ENCODE measurements around the gene SLC22A12.

The SLC22A12 gene

DNA sequence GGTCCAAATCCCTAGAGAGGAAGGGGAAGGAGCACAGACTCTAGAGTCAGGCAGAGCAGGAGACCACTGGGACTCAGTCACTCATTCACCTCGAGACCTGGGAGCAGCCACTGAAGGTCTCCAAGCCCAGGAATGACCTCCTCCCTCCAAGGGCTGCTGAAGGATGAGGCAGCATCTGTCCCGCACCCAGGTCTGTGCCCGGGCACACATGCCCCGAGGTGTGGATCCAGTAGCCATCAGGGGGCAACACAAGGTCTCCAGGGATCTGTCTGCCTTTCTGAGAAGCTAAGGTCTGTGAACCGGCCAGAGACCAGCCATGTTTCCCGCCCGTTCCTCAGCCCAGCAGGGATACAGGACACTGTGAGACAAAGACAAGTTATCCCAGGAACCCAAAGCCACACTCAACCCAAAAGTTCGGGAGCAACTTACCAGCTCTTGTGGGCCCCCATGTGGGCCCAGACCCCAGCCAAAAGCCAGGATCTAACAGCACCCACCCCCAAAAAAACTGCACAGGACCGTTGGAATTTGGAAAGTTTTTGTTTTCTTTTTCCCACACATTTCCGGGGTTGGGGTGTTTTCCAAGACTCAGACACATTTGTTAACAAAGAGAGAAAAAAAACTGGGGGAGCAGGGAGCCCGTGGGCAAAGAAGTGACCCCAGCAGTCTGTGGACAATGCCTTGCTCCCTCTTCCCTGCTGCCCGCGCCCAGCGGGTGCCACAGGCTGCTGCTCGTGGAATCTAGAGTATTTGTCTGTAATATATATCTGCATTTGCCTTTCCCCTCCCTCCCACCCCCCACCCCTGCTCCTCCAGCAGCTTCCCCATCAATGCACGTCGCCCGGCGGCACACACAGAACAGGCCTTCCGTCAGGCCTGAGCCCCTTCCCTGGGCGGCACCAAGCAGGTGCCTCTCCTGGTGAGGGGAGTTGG, 14.9 kb downstream of the SLC22A12 start:
- no peak for FAIRE-seq

DNA sequence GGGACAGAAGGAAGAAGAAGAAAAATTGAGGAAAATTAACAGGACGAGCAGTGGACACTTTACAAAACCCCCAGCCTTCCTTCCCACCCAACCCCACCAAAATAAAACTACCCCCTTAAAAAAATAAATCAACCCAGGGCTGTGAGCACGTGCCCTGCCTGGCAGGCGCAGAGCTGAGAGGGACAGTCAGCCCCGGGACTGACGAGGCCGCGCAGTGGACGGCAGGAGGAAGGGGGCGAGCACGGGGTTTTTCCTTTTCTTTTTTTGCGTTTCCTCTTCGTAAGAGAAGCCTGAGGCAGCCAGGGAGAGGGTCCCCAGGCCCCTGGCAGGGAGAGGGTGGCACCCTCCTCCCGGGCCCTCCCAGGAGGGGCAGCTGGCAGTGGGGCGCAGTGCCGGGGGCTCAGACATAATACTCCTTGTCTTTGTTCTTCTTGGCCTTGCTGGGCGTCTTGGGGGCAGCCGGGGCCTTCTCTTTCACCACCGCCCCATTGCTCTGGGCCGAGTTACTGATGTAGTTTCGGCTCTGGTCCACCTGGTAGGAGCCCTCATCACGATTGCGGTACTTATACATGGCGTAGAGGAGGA, 15.9 kb downstream of the SLC22A12 start:
- FAIRE-seq: no peak

DNA sequence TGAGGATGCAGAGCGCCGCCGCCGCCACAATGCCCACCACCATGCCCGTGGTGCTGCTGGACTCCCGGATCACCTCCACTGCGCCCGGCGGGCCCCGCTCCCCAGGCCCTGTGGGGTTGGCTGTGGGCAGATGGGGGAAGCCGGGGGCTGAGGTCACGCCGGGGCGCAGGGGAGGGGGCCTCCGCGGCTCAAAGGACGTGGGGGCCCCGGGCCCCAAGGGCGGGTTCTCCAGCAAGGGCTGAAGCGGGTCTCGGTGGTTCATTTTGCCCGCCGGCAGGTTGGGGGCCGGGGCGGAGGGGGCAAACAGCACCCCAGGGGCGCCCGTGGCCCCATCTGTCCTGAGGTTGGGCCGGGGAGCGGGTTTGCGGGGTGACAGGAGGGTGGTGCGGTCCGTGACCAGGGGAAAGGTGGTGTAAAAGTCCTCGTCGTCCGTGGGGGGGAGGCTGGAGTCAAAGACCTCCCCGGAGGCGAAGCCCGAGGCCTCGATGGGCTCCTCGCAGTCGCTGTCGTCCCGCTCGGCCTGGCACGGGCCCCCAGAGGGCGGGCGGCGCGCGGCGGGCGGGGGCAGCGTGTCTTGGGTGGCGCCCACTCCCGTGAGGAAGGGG, 16.5 kb downstream of the SLC22A12 start:
- FAIRE-seq: no peak

DNA sequence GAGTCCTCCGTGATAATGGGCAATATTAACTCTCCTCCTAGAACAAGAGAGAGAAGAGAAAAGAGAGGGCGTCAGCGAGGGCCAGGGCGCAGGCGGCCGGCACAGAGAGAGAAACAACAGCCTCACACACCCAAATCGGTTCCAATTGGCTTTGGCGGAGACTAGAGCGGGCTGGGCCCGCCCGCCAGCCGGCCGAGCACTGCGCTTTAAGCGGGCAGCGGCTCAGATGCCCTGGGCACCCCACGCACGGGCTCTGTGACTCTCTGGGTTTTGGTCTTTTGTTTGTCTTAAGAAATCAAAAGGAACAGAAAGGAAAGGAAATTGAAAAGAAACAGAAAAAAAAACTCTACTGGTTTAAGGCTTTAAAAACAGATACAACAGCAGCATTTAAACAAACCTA, 17.0 kb downstream of the SLC22A12 start:
- FAIRE-seq: no peak

DNA sequence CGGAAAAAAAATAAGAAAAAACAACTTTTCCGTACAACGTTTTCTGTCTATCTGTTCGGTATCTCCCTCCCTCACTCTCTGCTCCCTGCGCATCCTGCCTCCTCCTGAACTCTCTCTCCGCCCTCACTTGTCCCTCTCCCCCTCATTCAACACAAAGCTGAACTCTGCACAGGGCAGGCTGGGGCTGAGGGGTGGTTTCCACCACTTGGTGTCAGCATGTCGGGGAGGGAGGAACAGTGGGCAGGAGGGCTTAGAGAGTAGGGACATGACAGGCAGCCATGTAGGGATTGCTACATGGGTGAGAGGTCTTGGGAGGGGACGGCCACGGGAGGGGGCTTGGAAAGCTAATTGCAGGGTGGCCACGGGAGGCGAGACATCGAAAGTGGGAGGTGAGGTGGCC, 17.6 kb downstream of the SLC22A12 start:
- no peak for FAIRE-seq

DNA sequence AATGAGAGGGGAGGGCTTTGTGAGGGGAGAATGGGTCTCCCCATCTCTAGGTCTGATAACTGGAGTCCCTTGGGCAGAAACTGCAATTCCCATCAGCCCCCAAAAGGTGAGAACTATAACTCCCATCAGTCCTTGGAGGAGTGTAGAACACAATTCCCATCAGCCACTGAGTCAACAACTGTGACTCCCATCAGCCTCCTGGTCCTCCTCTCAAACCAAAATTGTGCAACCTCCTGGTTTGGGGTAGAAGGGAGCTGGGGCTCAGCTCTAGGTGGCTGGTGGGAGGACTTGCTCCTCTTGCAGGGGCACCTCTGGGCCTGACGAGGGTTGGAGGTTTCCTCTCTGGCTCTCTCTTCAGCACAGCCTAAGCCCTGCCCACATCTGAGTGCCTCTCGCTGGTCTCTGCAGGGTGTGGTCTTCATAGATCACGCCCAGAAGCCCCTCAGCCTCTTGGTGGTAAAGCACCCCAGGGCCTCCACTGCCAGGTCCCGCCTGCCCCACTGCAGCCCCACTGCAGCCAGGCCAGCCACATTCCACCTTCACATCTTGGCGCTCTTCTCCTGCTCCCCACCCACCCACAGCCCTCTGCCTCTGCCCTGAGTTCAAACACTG, 18.5 kb downstream of the SLC22A12 start:
- FAIRE-seq: no peak

DNA sequence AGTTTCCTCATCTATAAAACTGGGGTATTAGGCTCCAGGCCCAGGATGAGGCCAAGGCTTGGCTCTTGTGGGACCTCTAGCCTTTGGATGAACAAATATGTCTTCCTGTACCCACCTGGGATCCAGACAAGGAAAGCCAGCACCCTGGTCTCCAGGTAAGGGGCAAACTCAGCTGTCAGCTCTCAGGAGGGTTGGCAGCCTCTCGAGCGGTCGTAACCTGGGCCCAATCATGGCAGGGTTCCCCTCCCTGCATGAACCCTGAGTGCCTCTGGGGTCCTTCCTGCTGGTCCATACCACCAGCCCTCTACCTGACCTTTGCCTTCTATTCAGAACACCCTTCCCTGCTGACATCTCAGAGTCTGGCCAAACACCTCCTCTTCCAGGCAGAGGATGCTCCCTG, 19.6 kb downstream of the SLC22A12 start:
- no peak for FAIRE-seq

DNA sequence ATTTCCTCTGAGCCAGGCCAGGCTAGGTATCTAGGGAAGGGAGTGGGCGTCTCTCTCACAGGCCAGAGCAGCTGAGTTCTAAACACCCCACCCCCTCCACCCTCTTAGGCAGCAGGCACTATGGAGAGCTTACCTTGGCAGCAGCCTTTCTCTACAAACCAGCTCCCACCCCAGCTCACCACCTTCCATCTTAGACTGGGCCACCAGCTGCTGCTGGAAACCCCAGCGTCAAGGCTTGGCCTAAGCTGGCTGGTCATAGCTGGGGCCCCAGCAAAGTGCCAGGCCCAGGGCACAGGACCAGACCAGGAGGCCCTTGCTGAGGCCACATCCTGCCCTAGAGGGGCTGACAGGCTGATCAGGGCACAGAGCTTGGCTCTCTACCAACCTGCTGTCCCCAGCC, 20.2 kb downstream of the SLC22A12 start:
- FAIRE-seq: no peak

DNA sequence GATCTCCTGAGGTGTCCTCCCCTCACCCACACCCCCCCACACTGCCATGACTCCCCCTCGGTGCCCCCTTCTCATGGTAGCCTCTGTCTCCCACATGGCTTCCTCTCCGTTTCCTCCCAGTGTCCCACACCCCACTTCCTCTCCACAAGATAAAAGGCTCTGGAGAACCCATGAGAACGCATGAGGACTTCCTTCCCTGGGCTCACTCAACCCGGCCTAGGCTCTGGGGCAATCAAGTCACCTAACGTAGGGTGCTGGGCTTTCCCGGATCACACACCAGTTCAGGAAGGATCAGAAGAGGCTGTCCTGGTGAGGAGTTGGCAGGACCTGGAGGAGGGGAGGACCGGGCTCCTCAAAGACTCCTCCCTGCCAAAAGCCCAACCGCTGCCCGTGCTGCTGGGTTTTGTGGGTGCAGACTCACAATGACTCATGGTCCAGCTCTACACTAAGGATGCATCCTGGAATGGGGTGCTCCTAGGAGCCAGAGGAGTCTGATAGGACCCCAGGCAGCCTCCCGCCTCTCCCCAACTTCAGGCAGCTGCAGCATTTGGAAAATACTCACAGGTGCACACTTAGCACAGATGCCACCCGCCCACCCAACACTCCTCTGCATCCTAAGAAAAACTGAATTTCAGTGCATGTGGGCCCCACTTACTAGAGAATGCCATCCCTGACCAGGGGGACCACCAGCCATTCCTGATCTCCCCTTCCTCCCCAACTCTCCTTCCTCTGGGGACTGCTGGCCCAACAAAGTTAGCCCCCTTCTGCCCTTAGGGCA, 21.0 kb downstream of the SLC22A12 start:
- FAIRE-seq: no peak

DNA sequence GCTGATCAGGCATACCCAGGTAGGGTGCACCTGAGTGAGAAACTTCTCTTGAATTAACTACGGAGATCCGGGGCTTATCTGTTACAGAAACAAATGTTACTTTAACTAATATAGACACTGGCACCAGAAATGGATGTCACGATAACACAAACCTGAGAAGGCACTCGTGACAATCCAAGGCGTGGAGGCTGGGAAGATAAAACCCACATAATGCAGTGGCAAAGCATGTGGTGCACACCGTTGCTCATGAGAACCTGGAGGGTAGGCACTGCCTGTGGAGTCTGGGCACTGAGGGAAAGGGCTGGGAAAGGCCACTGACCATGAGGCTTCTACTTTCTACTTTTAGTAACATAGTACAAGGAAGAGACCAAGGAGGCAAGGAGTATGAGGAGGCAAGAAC, 22.6 kb downstream of the SLC22A12 start:
- FAIRE-seq: no peak

DNA sequence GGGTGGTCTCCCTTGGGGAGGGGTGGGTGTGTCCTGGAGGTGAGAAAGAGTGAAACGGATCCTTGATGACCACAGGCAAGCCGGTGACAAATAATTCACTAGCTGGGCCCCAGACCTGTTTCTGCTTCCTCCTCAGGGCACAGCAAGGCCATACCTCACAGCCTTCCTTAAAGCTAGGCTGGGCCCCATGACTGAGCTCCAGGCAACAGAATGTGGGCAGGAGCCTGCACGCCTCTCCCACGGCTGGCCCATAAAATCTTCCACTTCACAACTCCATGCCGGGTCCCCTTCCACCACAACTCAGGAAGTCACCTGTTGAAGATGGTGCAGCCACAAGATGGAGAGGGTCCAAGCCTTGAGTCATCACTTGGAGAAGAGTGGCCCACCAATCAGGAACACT, 23.9 kb downstream of the SLC22A12 start:
- FAIRE-seq: no peak

DNA sequence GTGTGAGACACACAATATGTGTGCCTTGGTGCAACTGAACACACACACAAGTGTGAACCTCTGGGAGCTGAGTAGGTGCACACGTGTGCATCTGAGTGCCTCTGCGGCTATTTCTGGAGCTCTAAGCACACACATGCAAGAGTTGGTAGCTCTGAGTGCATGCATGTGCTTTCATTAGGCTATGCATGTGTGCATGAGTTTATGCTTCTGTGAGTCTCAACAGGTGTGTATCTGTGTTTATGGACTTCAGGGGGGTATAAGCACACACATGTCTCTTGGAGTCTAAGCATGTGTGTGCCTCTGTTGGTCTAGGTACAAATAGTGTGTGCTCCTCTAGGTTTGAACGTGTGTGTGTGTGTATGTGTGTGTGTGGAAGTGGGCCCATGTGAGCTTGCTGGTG, 25.8 kb downstream of the SLC22A12 start:
- FAIRE-seq: no peak

DNA sequence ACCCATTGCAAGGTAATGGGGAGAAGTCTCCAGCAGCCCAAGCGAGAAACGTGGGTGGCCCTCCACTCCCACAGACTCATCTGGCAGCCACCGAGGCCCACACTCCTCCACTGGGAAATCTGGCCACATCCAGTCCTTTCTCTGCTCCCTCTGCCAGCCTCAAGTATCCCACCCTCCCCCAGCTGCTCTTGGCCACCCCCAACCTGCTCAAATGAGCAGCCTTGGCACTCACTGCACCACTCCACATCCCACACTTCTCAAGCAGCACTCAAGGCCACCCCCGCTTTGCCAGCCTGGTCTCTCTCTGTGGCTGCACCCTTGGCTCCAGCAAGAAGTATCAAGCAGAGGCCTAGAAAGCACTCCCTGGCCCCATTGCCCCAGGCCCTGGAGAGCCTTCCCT, 28.2 kb downstream of the SLC22A12 start:
- no peak for FAIRE-seq

DNA sequence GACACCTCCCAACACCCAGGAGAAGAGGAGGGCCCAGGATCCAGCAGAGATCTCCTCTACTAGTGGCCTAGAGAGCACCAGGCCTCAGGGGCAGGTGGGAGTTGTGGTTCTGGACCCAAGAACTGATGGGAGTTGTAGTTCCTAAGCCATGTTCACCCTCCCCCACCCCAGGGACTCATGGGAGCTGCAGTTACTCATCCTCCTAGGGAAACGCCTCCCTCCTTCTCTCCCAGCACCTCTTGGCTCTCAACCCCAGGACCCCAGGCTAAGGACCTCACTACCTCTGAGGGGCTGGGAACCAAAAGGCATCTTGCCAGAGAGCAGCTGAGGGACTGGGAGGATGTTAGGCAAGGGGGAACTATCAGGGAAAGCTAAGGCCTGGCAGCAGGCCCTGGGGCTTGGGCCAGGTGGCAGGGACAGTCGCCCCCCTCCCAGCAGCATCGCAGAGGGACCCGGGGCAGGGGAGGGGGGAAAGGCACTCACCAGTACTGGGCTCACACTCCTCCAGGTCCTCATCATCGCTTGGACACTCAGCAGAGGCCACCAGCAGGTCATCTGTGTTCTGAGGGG, 28.9 kb downstream of the SLC22A12 start:
- no peak for FAIRE-seq

DNA sequence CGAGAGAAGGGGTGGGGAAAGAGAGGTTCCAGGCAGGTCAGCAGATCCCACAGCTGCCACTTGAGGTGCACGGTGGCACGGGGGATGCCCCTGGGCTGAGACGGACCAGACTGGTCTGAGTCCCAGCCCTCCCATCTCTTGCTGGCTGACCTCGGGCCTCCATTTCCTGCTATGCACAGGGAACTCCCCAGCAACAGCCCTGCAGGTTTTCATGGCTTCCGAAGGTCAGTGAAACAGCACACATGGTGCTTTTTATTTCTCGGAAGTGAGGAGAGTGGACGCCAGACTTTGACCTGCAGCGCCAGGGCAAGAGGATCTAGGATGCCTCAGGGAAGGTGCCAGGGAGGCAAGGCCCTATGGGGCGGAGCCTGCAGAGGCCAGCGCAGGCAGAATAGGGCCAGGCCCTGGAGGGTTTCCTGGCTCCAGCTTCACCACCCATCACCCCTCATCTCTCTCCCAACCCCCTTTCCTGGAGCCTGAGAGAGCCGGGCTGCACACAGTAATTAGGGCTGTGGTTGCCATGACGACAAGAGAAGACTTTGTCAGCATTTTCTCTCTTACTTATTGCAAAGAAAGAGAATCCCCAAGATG, 29.5 kb downstream of the SLC22A12 start:
- no peak for FAIRE-seq

DNA sequence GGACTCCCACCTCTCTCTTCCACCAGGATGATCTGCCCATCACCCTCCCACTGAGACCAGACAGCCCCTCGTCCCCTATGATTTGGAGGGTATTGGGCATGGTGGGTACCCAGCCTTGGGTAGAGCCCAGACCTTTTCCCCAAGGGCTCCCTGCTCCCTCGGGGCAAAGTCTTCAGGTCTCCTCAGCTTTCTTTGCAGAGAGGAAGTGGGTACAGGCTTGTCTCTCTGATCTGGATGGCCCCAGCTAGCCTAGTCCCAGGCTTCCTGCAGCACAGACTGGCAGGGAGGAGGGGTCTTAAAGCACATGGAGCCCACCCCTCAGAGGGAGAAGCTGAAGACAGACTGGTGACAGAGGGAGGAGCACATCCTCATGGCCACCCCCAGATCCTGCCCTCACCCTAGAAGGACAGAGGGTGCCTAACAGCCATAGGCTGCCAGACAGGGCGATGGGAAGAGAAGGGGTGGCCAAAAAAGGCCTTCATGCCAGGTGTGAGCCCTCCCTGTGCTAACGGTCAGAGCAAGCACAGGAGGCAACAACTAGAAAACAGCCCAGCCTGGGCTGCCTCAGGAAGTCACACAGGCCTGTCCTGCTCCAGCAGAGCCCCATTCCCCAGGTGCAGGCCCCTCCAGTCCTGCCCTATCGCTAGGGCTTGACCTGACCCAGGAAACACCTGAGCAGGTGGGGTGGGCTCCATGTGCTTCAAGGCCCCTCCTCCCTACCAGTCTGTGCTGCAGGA, 30.4 kb downstream of the SLC22A12 start:
- no peak for FAIRE-seq

DNA sequence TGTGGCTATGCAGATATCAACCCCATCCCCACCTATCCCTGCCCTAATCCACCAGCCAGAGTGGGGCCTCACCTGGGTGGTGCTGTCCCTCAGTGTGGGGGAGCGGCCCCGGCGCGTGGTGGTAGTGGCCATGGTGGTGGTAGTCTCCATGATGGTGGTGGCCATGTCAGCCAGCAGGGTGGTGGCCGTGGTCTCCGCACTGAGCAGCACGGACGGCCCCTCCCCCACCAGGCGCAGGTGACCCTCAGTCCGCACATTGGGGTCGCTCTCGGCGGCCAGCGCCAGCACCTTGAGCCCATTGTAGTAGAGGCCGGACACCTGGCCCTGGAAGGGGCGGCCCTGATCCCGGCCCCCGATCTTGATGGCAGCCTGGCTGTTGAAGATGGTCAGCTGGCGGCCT, 31.7 kb downstream of the SLC22A12 start:
- no peak for FAIRE-seq

DNA sequence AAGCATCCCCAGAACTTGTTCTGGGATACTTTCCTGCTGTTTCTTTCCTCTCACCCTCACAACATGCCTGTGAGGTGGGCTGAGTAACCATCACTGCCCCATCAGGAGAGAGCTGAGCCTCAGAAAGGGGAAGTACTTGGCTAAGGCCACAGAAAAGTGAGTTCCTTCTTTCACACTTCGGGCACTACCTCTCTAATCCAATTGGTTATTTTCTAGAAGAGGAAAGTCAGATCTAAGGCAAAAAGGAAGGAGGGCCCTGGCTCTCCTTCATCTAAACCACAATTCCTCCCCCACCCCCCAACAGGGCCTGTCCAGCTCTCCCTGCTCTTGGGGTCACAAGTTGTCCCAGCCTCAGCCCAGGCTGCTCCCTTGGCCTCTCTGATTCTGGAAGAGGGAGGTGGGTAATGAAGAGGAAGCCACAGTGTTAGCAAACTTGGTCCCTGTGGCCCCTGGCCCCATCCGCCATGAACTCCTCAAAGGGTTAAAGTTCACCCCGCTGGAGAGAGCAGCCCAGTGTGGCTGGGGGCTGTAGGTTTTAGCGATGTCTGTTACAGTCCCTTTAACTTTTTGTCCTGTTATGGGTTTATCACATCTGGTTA, 34.0 kb downstream of the SLC22A12 start:
- no peak for FAIRE-seq

DNA sequence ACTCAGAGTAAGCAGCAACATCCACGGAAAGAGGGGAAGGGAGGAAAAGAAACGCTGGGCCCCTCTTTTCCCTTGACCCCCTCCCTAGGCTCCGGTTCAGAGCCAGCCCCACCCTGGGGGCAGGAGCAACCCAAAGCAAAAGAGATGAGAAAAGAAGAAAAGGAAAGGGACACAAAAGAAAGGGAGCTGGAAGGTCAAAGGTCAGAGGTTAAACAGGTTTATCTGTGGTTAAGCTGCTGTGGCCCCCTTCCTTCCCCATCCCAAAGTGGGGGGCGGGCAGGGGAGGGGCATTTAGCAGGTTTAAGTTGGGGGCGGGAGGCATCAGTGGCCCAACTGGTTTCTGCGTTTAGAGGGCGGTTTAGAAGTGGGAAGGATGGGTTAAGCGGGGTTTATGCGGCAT, 35.6 kb downstream of the SLC22A12 start:
- no peak for FAIRE-seq

DNA sequence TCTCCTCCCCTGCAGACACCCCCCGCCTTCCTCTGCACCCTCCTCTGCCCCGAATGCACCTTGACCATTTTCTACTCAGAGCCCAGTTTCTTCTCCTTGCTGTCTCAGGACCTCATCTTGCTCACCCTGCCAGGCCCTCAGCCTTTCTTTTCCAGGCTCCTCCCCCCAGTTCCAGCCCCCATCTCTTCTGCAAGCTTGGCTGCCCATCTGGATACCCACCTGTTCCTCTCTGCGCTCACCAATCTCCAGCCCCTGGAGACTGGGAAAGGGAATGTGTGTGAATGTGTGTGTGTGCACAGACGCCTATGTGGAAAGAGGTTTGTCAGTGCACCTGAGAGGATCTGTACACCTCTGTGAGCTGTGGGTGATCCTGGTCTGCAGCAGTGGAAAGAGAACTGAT, 36.4 kb downstream of the SLC22A12 start:
- no peak for FAIRE-seq

DNA sequence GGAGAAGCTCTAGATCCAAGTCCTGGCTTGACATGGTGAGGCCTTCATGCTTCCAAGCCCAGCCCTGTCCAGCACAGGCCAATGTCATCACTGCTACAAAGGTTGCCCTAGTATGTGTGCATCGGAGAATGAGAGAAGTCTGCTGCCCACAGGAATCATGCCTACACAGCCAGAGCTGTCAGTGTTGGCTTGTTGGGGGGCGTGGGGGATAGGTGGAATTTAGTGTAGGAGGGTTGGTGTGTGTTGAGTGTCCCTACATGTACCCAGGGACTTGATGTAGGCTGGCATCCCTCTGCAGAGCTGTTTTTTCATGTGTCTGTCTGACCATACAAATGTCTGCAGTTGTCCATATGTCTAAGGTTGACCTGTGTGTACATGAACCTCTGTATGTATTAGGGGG, 37.6 kb downstream of the SLC22A12 start:
- FAIRE-seq: no peak
